Retina (tissue), 1 donor: Measurements from ENCODE around the gene SLC1A5.
"Not testable (repeated sequence)": the region's sequence is repeated elsewhere in the genome, so short reads cannot be mapped to it uniquely, and the experiment has no call there.

ENCODE experiments used
- DNase-seq: peaks from one replicate; pipeline ENCODE4 v3.0.0-alpha.2; 2016

Gene SLC1A5

GRCh38 chr19:46798713-46799112 lies 10.3 kb upstream of the SLC1A5 start:
- no peak for DNase-seq

- DNase-seq, result no peak
These were observed 9.5 kb upstream of the SLC1A5 start for GRCh38 chr19:46797881-46798280.

- no peak for DNase-seq
These were observed 3.5 kb upstream of the SLC1A5 start for GRCh38 chr19:46791944-46792343.

GRCh38 chr19:46789371-46789770 lies 977 bp upstream of the SLC1A5 start:
- no peak for DNase-seq

DNA sequence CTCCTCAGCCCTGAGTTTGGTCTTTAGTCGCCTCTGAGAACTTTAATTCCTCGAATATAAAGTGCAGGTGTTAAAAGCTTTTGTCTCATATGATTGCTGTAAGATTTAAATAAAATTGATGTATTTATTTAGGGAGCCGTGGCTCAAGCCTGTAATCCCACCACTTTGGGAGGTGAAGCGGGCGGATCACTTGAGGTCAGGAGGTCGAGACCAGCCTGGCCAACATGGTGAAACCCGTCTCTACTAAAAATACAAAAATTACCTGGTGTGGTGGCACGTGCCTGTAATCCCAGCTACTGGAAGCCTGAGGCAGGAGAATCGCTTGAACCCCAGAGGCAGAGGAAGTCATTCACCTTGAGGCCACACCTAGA lies 559 bp upstream of the SLC1A5 start:
- no peak for DNase-seq

DNA sequence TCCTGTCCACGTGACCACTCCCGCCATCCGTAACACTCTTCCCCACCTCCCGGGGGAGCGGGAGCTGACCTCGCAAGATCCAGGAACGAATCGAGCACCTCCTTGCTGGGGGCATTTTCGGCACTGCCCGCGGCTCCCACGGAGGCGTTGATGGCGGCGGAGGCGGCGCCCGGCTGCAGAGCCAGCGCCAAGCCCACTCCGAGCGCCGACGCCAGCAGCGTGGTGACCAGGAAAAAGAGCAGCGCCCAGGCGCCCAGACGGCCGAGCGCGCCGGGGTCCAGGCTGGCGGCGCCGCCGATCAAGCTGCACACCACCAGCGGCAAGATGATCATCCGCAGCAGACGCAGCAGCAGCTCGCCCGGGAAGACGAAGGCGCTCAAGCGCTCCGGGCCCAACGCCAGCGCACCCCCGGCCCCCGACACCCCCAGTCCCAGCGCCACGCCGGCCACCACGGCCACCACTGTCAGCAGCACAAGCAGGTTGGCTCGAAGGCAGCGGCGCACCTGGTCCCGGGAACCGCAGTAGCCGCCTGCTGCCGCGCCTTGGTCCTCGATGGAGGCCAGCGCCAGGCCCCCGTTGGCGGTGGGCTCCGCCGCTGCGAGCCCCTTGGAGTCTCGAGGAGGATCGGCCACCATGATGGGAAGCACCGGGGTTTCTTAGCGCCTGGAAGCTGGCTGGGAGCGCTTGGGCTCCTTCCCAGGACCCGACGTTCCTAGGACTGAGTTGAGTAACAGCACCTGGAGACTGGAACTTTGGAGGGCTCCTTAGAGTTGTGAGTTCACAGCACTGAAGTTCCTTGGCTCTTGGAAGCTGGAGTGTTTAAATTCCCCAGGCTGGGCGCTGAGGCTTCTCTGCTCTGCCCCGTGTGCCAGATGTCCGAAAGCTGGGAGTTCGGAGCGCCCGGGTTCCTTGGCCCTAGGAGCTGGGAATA lies 798 bp downstream of the SLC1A5 start:
- DNase-seq, result peak; percentile 78

DNA sequence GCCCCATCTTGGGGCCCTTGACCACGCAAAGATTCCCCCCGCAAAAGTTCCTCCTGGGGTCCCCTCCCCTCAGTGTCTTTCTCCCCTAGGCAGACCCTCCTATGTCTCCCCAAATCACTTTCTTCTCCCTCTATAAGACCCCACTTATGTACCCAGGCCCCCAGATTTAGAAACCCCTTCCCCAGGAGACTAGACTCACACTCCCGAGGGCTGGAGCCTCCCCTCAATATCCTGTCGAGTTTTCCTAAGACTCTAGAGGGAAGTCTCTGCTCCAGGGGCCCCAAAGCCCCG lies 1.4 kb downstream of the SLC1A5 start:
- no peak for DNase-seq

- peak; percentile 58 for DNase-seq
These were observed 2.0 kb downstream of the SLC1A5 start for GRCh38 chr19:46786236-46787039.

DNA sequence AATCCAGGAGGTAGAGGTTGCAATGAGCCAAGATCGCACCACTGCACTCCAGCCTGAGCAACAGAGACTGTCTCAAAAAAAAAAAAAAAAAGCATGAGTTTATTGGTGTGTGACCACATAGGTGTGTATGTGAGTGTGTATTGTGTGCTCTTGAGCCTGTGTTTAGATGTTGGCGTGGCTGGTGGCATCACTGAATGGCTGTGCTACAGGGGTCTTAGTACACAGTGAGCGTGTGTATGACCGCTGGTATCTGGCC lies 2.5 kb downstream of the SLC1A5 start:
- DNase-seq, result no peak

GRCh38 chr19:46785054-46785979 lies 3.1 kb downstream of the SLC1A5 start:
- peak; percentile 11 for DNase-seq

DNA sequence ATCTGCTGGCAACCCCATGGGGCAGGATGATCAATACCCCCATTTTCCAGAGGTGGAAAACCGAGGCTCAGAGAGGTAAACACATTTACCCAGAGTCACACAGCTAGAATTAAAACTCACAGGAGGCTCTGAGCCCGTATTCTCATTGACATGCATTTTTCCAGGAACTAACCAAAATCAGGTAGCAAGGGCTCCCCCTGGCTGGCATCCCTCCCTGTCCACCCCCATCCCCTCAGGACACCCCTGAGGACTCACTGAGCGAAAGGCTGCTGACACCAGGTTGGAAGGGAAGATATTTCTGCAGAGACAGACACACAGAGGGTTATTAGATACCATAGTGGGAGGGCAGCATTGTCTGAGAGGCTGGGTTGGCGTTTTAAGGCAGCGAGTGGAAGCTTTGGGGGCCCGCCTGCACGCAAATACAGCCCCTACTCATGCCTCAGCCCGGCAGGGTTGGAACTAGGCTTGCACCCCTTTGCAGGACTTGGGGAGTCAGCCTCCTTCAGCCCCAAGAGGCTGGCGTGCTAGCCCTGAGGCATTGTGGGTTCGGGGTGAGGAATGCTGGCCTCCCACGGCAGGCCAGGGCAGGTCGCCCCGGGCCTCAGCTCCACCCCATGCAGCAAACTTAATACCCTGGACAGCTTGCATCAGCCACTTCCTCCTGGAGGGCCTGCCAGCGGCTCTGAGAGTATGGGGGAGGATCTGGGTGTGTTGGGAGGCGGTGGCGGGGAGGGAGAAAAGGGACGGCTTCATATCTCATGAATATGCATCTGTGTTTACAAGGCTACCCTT lies 3.9 kb downstream of the SLC1A5 start:
- no peak for DNase-seq

GRCh38 chr19:46783670-46784069 lies 4.7 kb downstream of the SLC1A5 start:
- DNase-seq, result no peak

- DNase-seq, result no peak
These were observed 5.9 kb downstream of the SLC1A5 start for GRCh38 chr19:46782355-46783019.

DNA sequence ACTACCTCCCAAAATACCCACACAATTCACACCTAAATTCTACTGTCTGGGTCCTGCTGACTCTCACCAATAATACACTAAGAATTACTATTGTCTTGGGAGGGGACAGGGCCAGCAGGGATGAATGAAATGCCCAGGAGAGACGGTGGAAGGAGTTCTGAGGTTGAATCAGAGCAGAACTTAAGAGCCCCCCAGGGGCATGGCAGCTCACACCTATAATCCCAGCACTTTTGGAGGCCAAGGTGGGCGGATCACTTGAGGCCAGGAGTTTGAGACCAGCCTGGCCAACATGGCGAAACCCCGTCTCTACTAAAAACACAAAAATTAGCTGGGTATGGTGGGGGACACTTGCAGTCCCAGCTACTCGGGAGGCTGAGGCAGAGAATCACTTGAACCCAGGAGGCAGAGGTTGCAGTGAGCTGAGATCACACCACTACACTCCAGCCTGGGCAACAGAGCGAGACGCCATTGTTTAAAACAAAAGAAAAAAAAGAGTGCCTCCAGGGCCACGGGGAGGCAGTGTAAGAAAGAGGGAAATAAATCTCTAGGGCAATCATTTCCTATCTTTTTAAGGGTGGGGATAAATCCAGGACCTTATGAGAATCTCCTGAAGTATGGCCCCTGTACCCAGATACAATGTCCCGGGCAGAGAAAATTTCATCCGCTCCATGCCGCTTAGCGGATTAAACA lies 10.3 kb downstream of the SLC1A5 start:
- DNase-seq, result not testable (repeated sequence)

GRCh38 chr19:46776927-46777911 lies 11.2 kb downstream of the SLC1A5 start:
- DNase-seq, result no peak

DNA sequence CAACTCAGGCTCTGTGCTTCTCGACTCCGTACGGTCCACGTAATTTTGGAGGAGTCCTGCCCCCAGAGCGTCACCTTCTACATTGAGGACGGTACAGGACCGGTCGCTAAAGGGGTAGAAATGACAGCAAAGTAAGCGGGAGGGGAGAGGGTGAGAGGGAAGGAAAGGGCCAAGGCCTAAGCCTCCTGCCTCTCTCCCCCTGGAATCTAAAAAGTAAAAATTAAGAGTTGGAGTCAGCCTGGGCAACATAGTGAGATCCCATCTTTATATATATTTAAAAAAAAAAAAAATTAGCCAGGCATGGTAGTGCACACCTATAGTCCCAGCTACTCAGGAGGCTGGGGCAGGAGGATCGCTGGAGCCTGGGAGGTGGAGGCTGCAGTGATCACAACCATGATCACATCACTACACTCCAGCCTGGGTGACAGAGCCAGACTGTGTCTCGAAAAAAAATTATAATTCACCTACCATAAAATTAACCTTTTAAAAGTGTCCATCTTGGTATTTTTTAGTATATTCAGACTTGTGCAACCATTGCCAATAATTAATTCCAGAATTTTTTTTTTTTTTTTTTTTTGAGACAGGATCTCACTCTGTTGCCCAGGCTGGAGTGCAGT lies 12.6 kb downstream of the SLC1A5 start:
- DNase-seq, result no peak

- no peak for DNase-seq
These were observed 15.4 kb downstream of the SLC1A5 start for GRCh38 chr19:46773018-46773399.

DNA sequence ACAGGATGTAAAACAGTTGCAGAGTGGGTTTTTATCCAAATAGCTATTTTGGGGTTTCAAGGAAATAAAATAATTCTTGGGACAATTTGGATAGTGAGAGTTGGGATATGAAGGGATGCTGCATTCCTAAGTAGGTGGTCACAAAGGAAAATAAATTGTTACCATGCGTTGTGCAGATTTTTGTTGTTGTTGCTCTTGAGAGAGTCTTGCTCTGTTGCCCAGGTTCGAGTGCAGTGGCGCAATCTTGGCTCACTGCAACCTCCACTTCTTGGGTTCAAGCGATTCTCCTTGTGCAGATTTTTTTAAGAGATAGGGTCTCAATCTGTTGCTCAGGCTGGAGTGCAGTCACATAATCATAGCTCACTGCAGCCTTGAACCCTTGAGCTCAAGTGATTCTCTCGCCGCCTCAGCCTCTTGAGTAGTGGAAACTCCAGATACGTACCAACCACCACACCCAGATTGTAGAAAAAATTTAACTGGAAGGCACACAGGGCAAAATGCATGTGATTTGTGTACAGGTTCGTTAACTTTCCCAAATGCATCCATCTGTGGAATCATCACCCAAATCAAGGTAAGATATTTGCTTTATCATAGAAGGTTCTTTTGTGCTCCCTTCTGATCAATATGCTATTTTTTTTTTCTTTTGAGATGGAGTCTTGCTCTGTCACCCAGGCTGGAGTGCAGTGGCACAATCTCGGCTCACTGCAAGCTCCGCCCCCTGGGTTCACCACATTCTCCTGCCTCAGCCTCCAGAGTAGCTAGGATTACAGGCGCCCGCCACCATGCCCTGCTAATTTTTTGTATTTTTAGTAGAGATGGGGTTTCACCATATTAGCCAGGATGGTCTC lies 16.0 kb downstream of the SLC1A5 start:
- no peak for DNase-seq

DNA sequence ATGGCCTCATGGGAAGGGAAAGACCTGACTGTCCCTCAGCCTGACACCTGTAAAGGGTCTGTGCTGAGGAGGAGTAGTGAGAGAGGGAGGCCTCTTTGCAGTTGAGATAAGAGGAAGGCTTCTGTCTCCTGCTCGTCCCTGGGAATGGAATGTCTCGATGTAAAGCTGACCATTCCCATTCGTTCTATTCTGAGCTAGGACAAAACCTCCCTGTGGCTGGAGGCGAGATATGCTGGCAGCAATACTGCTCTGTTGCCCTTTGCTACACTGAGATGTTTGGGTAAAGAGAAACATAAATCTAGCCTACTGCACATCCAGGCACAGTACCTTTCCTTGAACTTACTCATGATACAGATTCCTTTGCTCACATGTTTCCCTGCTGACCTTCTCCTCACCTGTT lies 19.6 kb downstream of the SLC1A5 start:
- not testable (repeated sequence) for DNase-seq
